Natural killer cell (primary cell): ENCODE results near the gene CATSPERE. TPM values are rescaled to one million over a fixed set of nuclear protein-coding genes. Genes with fewer than 3 reads are reported as not detected.

Experiments used
- ATAC-seq, 3 donors: fragments of 150-1000 bp in 2 of 3; fragments of 200-7000 bp in 1 of 3; cut with Tn5 transposase; 1 replicate in 1 of 3; 2 replicates in 2 of 3; pipeline ENCODE4 v1.10.0; 2021; ENCODE audit warnings: mild to moderate bottlenecking in 2 of 3, moderate library complexity in 2 of 3
- DNase-seq, 2 donors: peaks; one replicate each; pipeline versions ENCODE4 v3.0.0 to v3.0.0-alpha.2; 2013 to 2021; ENCODE audit warnings: mixed read lengths in 1 of 2
- H3K27ac ChIP-seq: one replicate; pipeline ENCODE4 v1.5.1; 2013; ENCODE audit warnings: mild to moderate bottlenecking, low read length
- H3K27me3 ChIP-seq: one replicate; pipeline ENCODE4 v1.6.1; 2013; ENCODE audit warnings: low read length; ENCODE audit not compliant: control insufficient read depth, insufficient read depth
- H3K36me3 ChIP-seq: one replicate; pipeline ENCODE4 v1.6.1; 2013; ENCODE audit warnings: low read length; ENCODE audit not compliant: control insufficient read depth, insufficient read depth
- H3K4me1 ChIP-seq: one replicate; pipeline ENCODE4 v1.6.1; 2013; ENCODE audit warnings: low read length; ENCODE audit not compliant: control insufficient read depth, insufficient read depth
- H3K4me3 ChIP-seq: one replicate; pipeline ENCODE4 v1.5.1; 2013; ENCODE audit warnings: low read length
- H3K9me3 ChIP-seq: one replicate; pipeline ENCODE4 v1.6.1; 2013; ENCODE audit warnings: low read length; ENCODE audit not compliant: control insufficient read depth, insufficient read depth
- H3K27ac Mint-ChIP-seq, 2 donors: one replicate each; pipeline ENCODE4 v1.8.0; 2022; ENCODE audit warnings: mild to moderate bottlenecking in 2 of 2, mixed read lengths in 2 of 2, moderate library complexity in 1 of 2
- H3K27me3 Mint-ChIP-seq, 2 donors: one replicate each; pipeline ENCODE4 v1.8.0; 2022; ENCODE audit warnings: low read depth in 2 of 2, mixed read lengths in 2 of 2
- H3K36me3 Mint-ChIP-seq: one replicate; pipeline ENCODE4 v1.8.0; 2022; ENCODE audit warnings: mixed read lengths
- H3K4me1 Mint-ChIP-seq, 2 donors: one replicate each; pipeline ENCODE4 v1.8.0; 2022; ENCODE audit warnings: mixed read lengths in 2 of 2
- H3K4me3 Mint-ChIP-seq: one replicate; pipeline ENCODE4 v1.8.0; 2022; ENCODE audit warnings: mild to moderate bottlenecking, moderate library complexity, mixed read lengths
- H3K9me3 Mint-ChIP-seq, 2 donors: one replicate each; pipeline ENCODE4 v1.8.0; 2022; ENCODE audit warnings: mixed read lengths in 2 of 2
- CTCF ChIP-seq: fragments of 200-600 bp; IDR thresholded peaks from one replicate; pipeline ENCODE4 v1.8.0; 2022; ENCODE audit warnings: antibody characterized with exemption
- WGBS: methylation state at CpG from one replicate; pipeline ENCODE4 v1.1.7; 2013; ENCODE audit warnings: missing lambda C conversion rate; ENCODE audit not compliant: insufficient coverage; 5-methylcytosine and 5-hydroxymethylcytosine counted together
- intact Hi-C: fragments of 100-400 bp; cut with micrococcal nuclease; formaldehyde crosslinking; loops from one replicate; pipeline ENCODE4 v1.14.2; 2022
- total RNA-seq, 4 donors: library from RNA; stranded (reverse); fragments of 120-200 nt in 1 of 4; gene quantifications; one replicate each; pipeline versions ENCODE4 v1.2.3 to v1.2.4, GENCODE V29; 2013 to 2022

Gene CATSPERE
- total RNA-seq, 3 donors from 2014 or later (not counting 1 experiment from before 2014, with no cell fraction given), result 0.79 to 1.4 (median 0.80) TPM

DNA sequence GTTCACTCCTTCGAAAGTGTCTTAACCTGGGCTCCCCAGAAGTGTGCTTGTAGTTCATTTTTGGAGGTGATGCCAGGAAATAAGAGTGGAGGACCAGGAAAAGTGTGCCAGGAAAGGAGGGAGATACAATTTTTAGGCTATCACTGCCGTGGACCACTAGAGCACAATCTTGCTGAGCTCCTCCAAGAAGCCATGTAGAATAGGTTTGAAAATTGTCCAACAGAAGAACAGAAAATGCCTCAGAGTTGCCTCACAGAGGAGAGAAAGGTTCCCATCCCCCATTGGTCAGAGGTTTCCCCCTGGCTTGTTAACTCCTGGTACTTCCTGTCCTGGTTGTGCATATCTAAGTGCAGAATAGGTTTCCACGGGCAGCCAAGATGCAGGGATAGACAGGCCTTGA, 41.6 kb downstream of the CATSPERE start:
- WGBS, result 89% methylated on average over 3 of the region's 3 CpGs
- Mint-ChIP-seq H3K9me3 (peaks cover under 1 to 1% of the 10 kb centered on the region in 2 donors), H3K36me3 (no peaks in the 10 kb centered on the region), H3K4me3 (no peak overlapping the region), H3K27me3 (peaks cover 2 to 23% of the 10 kb centered on the region in 2 donors), H3K4me1 (no peaks in the 10 kb centered on the region), H3K27ac (no peak overlapping the region)
- no peaks in the 10 kb centered on the region for H3K27me3 ChIP-seq
- H3K36me3 ChIP-seq, result no peaks in the 10 kb centered on the region
- H3K27ac ChIP-seq, result no peak overlapping the region
- DNase-seq, result no peak
- H3K9me3 ChIP-seq, result no peaks in the 10 kb centered on the region
- intact Hi-C loops, result no loop called here
- ATAC-seq, result no peak
- no peaks in the 10 kb centered on the region for H3K4me1 ChIP-seq
- H3K4me3 ChIP-seq, result no peak overlapping the region
- TF ChIP-seq CTCF, result no peak

- no peaks in the 10 kb centered on the region for H3K27me3 ChIP-seq
- Mint-ChIP-seq H3K4me1 (no peaks in the 10 kb centered on the region), H3K4me3 (no peak overlapping the region), H3K9me3 (peaks cover 9 to 10% of the 10 kb centered on the region in 2 donors), H3K27ac (no peak overlapping the region), H3K36me3 (peaks cover 8% of the 10 kb centered on the region), H3K27me3 (peaks cover 7 to 8% of the 10 kb centered on the region in 2 donors)
- 92% methylated on average over 5 of the region's 5 CpGs for WGBS
- intact Hi-C loops, result no loop called here
- H3K27ac ChIP-seq, result no peak overlapping the region
- ATAC-seq (no peak), DNase-seq (no peak)
- no peak for TF ChIP-seq CTCF
- peaks cover 5% of the 10 kb centered on the region for H3K9me3 ChIP-seq
- H3K4me3 ChIP-seq, result no peak overlapping the region
- H3K4me1 ChIP-seq, result no peaks in the 10 kb centered on the region
- H3K36me3 ChIP-seq, result no peaks in the 10 kb centered on the region
These were observed 52.4 kb downstream of the CATSPERE start for GRCh38 chr1:244513493-244513892.

GRCh38 chr1:244515680-244516079, 54.6 kb downstream of the CATSPERE start:
- no peak overlapping the region for H3K4me3 Mint-ChIP-seq
- Histone ChIP-seq H3K36me3 (no peaks in the 10 kb centered on the region), H3K27me3 (no peaks in the 10 kb centered on the region), H3K27ac (no peak overlapping the region), H3K9me3 (peaks cover 5% of the 10 kb centered on the region), H3K4me1 (no peaks in the 10 kb centered on the region), H3K4me3 (no peak overlapping the region)
- peaks cover 7 to 8% of the 10 kb centered on the region in 2 donors for H3K27me3 Mint-ChIP-seq
- peaks cover 8% of the 10 kb centered on the region for H3K36me3 Mint-ChIP-seq
- DNase-seq, result no peak
- intact Hi-C loops, result no loop called here
- 100% methylated on average over 2 of the region's 2 CpGs for WGBS
- peaks cover 7 to 11% of the 10 kb centered on the region in 2 donors for H3K9me3 Mint-ChIP-seq
- ATAC-seq, result no peak
- TF ChIP-seq CTCF, result no peak
- H3K4me1 Mint-ChIP-seq, result no peaks in the 10 kb centered on the region
- H3K27ac Mint-ChIP-seq, result no peak overlapping the region

GRCh38 chr1:244536316-244536715, 75.2 kb downstream of the CATSPERE start:
- ATAC-seq, result no peak
- intact Hi-C loops, result no loop called here
- 67% methylated on average over 10 of the region's 10 CpGs for WGBS

More at GRCh38 chr1:244536316-244536715, 75.2 kb downstream of the CATSPERE start:
- no peak overlapping the region for H3K27ac ChIP-seq
- no peaks in the 10 kb centered on the region for H3K27me3 ChIP-seq
- Mint-ChIP-seq H3K27me3 (peaks cover 7 to 34% of the 10 kb centered on the region in 2 donors), H3K27ac (no peak overlapping the region), H3K4me1 (no peaks in the 10 kb centered on the region), H3K9me3 (peaks cover 2 to 3% of the 10 kb centered on the region in 2 donors), H3K4me3 (no peak overlapping the region), H3K36me3 (peaks cover 12% of the 10 kb centered on the region)
- no peaks in the 10 kb centered on the region for H3K36me3 ChIP-seq
- no peak for TF ChIP-seq CTCF
- H3K4me3 ChIP-seq, result no peak overlapping the region
- no peak for DNase-seq
- no peaks in the 10 kb centered on the region for H3K4me1 ChIP-seq
- no peaks in the 10 kb centered on the region for H3K9me3 ChIP-seq
